HS-27A (cell line): Measurements from ENCODE around the gene ASPDH.

Experiments used
- DNase-seq: peaks from one replicate; pipeline ENCODE4 v3.0.0-alpha.2; 2012; ENCODE audit warnings: low read depth, missing footprints

Gene ASPDH

DNA sequence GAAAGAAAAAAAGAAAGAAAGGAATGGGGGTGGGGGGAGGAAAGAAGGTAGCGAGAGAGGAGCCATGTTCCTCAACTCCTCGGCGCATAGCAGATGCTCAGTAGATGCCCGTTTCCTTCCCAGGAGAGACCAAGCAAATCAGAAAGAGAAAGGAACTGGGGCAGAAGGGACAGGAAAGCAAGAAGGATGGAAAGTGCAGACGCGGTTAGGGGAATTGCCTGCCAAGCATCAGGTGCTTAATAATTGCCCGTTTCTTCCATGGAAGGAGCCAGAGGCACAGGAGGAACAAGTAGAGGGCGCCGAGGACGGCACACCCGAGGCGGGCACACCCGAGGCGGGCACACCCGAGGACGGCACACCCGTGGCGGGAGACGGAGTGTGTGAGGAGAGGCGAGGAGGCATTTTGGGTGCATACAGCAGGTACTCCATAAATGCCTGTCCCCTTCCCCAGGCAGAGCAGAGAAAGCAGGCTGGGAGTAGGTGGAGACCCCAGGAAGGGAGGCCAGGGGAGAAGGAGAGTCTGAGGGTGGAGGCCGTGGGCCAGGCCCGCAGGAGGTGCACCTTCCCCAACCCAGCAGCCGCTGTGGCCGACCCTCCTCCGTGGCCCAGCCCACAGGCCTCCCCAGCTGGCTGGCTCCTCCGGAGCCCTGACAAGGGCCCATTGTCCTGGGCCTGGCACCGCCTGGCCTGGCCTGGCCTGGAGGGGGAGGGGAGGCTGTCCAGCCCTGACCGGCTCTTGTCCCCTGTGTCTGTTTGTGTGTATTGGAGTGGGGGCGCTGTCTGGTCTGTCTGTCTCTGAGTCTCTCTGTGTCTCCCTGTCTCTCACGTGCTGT lies 17.3 kb downstream of the ASPDH start:
- DNase-seq = no peak

- DNase-seq = no peak
Observed at GRCh38 chr19:50495020-50495531, 18.6 kb downstream of the ASPDH start.

DNA sequence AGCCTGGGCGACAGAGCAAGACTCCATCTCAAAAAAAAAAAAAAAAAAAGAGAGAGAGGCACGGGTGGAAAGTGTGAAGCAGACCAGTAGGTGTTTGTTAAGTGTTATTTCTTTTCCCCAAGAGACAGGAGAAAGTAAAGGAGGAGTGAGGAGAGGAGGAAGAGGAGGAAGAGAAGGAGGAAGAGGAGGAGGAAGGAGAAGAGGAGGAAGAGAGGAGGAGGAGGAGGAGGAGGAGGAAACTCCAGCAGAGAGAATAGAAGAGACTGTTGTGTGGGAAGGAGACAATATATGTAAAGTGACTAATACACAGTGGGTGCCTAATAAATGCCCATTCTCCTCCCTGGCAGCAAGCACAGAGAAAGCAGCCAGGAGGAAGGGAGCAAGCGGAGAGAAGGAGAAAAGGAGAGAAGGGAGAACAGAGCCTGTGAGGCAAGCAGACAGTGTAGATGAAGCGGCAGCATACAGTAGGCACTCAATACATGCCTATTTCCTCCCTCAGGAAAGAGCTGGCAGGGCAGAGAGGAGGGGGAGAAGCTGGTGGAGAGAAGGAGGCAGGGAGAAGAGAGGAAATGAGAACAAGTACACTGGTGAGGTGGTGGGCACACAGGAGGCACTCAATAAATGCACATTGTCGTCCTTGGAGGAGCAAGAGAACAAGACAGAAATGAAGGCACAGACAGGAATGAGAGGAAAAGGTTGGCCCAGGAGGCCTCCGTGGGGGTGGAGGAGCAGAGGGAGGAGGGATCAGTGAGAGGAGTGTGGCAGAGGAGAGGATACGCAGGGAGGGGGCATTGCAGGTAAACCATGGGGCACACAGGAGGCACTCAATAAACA lies 19.3 kb downstream of the ASPDH start:
- DNase-seq = no peak

- no peak for DNase-seq
Observed at GRCh38 chr19:50493171-50493570, 20.5 kb downstream of the ASPDH start.

GRCh38 chr19:50492303-50493052 lies 21.2 kb downstream of the ASPDH start:
- no peak for DNase-seq

GRCh38 chr19:50490991-50491472 lies 22.7 kb downstream of the ASPDH start:
- DNase-seq = no peak

- no peak for DNase-seq
Observed at GRCh38 chr19:50490411-50490811, 23.3 kb downstream of the ASPDH start.

DNA sequence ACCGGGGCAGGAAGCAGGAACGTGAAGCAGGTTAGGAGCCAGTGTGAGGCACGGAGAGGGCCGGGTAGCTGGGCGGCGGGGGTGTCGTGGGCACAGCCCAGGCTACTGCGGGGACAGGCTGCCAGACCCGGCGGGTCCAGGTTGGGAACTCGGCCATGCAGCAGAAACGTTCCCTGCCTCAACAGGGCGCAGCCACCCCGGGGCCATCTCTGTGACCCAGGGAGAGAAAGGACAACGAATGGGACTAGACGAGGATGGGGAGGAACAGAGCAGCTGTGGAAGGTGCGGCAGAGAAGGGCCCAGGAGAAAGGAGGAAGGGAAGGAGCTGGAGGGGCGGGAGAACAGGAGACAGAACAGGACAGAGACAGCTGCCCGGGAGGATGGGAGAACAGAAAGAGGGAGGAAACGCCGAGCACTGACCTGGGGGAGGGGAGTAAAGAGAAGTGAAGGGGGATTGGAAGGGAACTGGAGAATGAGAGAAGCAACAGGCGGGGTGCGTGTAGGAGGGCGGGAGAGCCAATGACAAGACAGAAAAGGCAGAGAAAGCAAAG lies 24.2 kb downstream of the ASPDH start:
- no peak for DNase-seq

DNA sequence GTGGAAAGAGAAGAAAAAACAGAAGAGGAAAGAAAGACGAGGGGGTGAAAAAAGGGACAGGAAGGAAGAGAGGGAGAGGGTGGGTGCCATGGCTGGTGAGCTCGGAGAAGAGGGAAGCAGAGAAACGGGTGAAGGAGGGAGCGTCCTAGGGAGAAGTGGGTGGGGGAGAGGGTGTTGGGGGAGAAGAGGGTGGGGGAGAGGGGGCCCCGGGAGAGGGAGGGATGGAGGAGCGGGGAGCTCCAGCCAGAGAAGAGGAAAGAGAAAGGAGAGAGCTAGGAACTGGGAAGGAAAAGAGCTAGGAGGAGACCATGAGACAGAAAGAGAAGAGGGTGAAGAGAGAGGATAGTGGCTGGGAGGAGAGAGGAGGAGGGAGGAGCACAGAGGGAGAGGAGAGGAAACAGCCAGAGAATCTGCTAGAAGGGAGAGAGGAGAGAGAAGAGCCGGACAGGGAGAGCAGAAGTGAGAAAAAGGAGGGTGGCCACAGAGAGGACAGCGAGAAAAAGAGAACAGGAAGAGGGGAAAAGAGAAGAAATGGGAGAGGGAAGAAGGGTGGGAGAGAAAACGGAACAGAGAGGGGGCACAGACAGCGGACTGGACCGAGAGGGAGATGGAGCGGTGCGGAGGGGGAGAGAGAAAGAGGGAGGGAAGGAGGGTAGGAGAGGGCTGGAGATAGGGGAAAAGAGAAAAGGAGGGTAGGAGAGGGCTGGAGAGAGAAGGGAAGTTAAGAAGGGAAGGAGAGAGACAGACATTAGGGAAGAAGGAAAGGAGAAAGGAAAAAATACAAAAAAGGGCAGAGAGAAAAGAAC lies 25.1 kb downstream of the ASPDH start:
- no peak for DNase-seq

- no peak for DNase-seq
Observed at GRCh38 chr19:50486823-50487515, 26.7 kb downstream of the ASPDH start.

DNA sequence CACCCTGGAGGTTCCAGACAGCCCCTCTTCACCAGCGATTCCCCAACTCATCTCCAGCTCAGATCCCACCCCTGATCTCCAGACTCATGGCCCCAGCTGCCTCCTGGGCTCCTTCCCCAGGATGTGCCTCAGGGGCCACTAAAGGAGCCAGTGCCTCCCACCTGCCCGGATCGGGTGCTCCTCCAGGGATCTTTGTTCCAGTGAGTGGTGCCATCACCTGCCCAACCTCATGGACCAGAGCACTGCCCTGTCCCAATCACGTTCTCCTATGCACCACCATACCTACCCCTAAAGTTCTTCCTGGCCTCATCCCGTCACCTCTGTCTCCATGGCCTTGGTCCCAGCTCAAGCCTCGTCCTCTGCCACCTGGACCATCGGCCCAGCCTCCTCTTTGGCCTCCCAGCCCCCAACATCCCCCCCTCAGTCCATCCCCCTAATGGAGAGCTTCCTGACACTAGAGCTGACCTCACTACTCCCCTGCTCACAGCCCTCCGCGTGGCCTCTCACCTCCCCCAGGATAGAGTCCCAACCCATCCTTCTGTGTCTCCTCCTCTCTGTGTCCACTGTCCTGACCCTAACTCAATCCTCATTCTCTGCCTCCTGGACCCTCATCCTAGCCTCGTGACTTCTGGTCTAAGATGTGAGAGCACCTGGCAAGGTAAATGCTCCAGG lies 28.3 kb downstream of the ASPDH start:
- no peak for DNase-seq

DNA sequence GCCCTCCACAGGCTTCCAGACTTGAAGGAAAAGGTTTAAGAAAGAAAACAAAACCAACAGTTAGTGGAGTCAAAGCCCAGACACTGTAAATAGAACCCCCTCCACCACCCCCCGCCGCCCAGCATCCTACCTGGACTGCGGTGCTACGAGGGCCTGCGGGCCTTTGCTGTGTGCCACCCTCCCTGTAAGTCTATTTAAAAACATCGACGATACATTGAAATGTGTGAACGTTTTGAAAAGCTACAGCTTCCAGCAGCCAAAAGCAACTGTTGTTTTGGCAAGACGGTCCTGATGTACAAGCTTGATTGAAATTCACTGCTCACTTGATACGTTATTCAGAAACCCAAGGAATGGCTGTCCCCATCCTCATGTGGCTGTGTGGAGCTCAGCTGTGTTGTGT lies 30.8 kb downstream of the ASPDH start:
- no peak for DNase-seq

DNA sequence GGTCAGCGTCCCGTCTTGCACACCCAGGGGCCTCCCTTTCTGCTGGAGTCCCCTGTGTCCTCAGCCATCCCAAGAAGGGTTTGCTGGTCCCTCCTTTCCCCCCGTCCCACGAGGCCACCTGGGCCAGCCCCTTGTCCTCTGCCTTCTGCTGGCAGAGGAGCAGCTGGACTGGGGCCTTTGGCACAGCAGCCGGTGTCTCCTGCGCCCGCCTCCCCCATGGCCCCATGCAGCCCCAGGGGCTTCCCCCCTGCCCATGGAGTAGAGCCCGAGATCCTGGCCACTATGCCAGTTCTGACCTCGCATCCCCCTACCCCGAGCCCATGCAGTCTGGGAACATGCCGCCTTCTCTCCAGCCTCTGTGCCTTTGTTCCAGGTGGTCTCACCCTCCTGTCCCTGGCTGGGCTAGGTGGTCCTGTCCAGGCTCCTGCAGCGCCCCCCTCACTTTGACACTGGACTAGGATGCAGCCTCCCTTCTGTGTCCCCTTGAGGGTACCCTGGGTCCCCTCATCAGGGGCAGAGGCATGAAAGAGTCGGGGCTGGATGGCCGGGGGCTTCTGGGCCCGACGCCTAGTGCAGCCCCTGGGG lies 31.4 kb downstream of the ASPDH start:
- no peak for DNase-seq

DNA sequence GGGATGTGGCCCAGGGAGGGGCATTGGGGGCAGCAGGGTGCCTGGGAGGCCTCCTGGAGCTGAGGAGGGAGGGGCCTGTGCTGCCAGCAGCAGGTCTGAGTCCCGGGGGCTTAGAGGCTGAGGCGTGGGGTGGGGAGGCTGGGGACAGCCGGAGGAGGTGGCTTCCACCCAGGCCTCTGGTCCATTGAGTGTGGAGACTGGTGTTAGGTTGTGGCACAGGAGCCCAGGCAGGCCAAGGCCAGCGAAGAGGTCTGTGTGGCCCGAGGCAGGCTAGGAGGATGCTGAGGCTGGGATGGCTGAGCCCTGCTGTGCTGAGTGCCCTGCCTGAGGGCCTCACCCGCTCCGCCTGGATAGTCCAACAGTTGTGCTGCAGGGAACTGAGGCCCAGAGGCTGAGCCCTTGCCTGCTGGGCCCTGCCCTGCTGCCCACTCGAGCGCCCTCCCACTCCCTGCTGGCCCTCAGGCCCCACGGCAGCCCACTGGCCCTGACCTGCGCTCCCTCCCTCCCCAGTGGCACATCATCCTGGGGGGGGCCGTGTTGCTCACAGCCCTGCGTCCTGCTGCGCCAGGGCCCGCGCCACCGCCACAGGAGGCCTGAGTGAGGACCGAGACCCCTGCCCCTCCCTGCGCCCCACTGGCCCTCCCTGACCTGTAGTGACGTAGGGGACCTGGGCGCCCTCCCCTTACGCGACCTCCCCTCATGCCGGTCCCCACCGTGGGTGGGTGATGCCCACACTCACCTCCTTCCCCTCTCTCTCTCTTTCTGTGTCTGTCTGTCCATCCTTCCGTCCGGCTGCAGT lies 32.2 kb downstream of the ASPDH start:
- DNase-seq = no peak

GRCh38 chr19:50480281-50481111 lies 33.2 kb downstream of the ASPDH start:
- no peak for DNase-seq

DNA sequence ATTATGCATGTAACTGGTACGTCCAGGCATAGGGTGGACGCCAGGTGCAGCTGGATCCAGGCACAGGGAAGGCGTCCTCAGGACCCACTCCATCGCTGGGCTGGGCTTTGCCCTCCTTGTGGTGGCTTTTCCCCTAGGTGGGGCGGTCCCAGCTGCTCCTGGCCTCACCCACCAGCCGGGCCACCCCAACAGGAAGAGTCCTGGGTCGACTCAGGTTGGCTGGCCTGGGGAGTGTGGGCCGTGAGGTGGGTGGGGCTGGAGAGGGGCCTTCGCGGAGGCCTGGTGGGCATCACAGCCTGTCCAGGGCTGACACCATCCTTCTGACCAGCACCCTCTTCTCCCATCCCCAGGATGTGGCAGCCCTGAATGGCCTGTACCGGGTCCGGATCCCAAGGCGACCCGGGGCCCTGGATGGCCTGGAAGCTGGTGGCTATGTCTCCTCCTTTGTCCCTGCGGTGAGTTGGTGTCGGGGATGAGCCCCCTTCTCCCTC lies 33.9 kb downstream of the ASPDH start:
- DNase-seq = no peak

GRCh38 chr19:50478901-50479715 lies 34.6 kb downstream of the ASPDH start:
- no peak for DNase-seq
